Heart left ventricle (tissue), 16 donors: ENCODE measurements around the gene EPOP. TPM values are rescaled to one million over a fixed set of nuclear protein-coding genes. Genes with fewer than 3 reads are reported as not detected.

Experiments
- ATAC-seq, 4 donors: fragments of 200-7000 bp; cut with Tn5 transposase; one replicate each; pipeline ENCODE4 v1.9.1; 2020 to 2022; ENCODE audit warnings: moderate library complexity in 4 of 4, mild to moderate bottlenecking in 3 of 4, moderate number of reproducible peaks in 1 of 4
- DNase-seq, 5 donors: peaks; one replicate each; pipeline ENCODE4 v3.0.0-alpha.2; 2020
- H3K27ac ChIP-seq, 12 donors: fragments of 200-600 bp; sonication (generic) in 4 of 12; one replicate each; pipeline versions ENCODE4 v1.5.0 to v1.8.0; 2016 to 2022; ENCODE audit warnings: mild to moderate bottlenecking in 2 of 12
- H3K27me3 ChIP-seq, 9 donors: fragments of 200-600 bp; sonication (generic) in 2 of 9; one replicate each; pipeline versions ENCODE4 v1.5.1 to v1.8.0; 2016 to 2022; ENCODE audit warnings: mild to moderate bottlenecking in 3 of 9
- H3K36me3 ChIP-seq, 9 donors: fragments of 200-600 bp; sonication (generic) in 2 of 9; one replicate each; pipeline versions ENCODE4 v1.5.0 to v1.8.0; 2018 to 2022; ENCODE audit warnings: mild to moderate bottlenecking in 2 of 9
- H3K4me1 ChIP-seq, 12 donors: fragments of 200-600 bp; sonication (generic) in 4 of 12; one replicate each; pipeline versions ENCODE4 v1.5.0 to v1.8.0; 2016 to 2022; ENCODE audit warnings: mild to moderate bottlenecking in 3 of 12
- H3K4me3 ChIP-seq, 12 donors: fragments of 200-600 bp; sonication (generic) in 4 of 12; one replicate each; pipeline versions ENCODE4 v1.5.0 to v1.8.0; 2017 to 2022; ENCODE audit warnings: mild to moderate bottlenecking in 9 of 12, moderate library complexity in 4 of 12
- H3K9me3 ChIP-seq, 12 donors: fragments of 200-600 bp; sonication (generic) in 4 of 12; one replicate each; pipeline versions ENCODE4 v1.5.0 to v1.8.0; 2016 to 2022; ENCODE audit warnings: mild to moderate bottlenecking in 1 of 12
- CTCF ChIP-seq, 12 donors: fragments of 200-600 bp; sonication (generic) in 4 of 12; IDR thresholded peaks; one replicate each; pipeline versions ENCODE4 v1.5.0 to v1.8.0; 2018 to 2022; ENCODE audit warnings: antibody characterized with exemption in 12 of 12, mild to moderate bottlenecking in 5 of 12
- POLR2A ChIP-seq, 2 donors: fragments of 450-650 bp; IDR thresholded peaks; one replicate each; pipeline ENCODE4 v1.6.1; 2017; ENCODE audit warnings: antibody characterized with exemption in 2 of 2, mild to moderate bottlenecking in 2 of 2, moderate library complexity in 2 of 2
- WGBS, 4 donors: extraction: QIAGEN DNeasy Blood & Tissue Kit in 2 of 4; methylation state at CpG; one replicate each; pipeline versions ENCODE4 v1.1.5 to v1.1.7; 2013 to 2018; 5-methylcytosine and 5-hydroxymethylcytosine counted together
- intact Hi-C, 10 donors: fragments of 100-400 bp; cut with DNase I; formaldehyde crosslinking; loops; one replicate each; pipeline versions ENCODE4 v1.11.1 to v1.14.2; 2022
- polyA plus RNA-seq, 2 donors: library from polyadenylated mRNA; stranded (reverse); fragments of 200-250 nt; gene quantifications; one replicate each; pipeline ENCODE4 v1.2.3, GENCODE V29; 2013
- total RNA-seq, 9 donors: library from RNA; depleted of rRNA in 2 of 9; stranded (reverse); fragments of >200 nt in 2 of 9; fragmentation: NEBNext Ultra II Directional in 3 of 9; extraction: Animal tissue kit (Norgen Biotek cat#: 25700) in 3 of 9; gene quantifications; one replicate each; pipeline versions ENCODE4 v1.1.0 to v1.2.4, GENCODE V29; 2016 to 2023
- donor health status: ischemic (EF 13 %, LVEDD 7.1; RV severe dilation, severe dysfunction).
- donor health status: healthy with polysubstance abuse.
- donor health status: DM: no; HTN: yes; CAD: no.
- donor health status: DM: no; HTN: no; CAD: no.
- donor health status: ischemic (EF 25% LVEDD 6.9; RV normal size, moderate dysfunction).
- donor health status: ischemic (EF 25% LVEDD 5.7; RV mildly dilated, moderate dysfunction).
- donor health status: healthy.
- donor health status: DM: yes; HTN: yes; CAD: no.
- donor health status: ischemic (EF 35%, LVEDD 5.7; RV mildly dilated, moderate dysfunction).
- donor health status: nonischemic (EF 11% LVEDD 7.7; RV severe dilation, severe dysfunction).
- donor health status: DM: yes; HTN: yes; CAD: no.
- donor health status: PGD.
- donor health status: ischemic (EF 29% LVEDD 5.4; RV normal size, mild dysfunction).
- donor health status: nonischemic (EF 23%, LVEDD 6.1; RV moderate dilation, normal function).

Gene EPOP
- total and polyA plus RNA-seq, 11 donors, result 0.25 to 3.1 (median 0.94) TPM

GRCh38 chr17:38698760-38699159 lies 24.0 kb upstream of the EPOP start:
- Histone ChIP-seq H3K9me3 (no peaks in the 10 kb centered on the region), H3K36me3 (no peaks in the 10 kb centered on the region), H3K27me3 (no peaks in the 10 kb centered on the region), H3K27ac (no peak overlapping the region), H3K4me3 (no peak overlapping the region), H3K4me1 (peaks cover 4 to 51% (median 24%) of the 10 kb centered on the region in 12 donors)
- WGBS, 4 donors, result 81 to 91% (median 83%) methylated on average over 5 of the region's 5 CpGs
- DNase-seq (no peak), ATAC-seq (no peak)
- intact Hi-C loops, result no loop called here
- TF ChIP-seq CTCF (IDR thresholded peaks at IDR 0.05) (no peak), POLR2A (IDR thresholded peaks at IDR 0.05) (no peak)

- intact Hi-C loops, result no loop called here
- H3K27me3 ChIP-seq, result no peaks in the 10 kb centered on the region
- no peaks in the 10 kb centered on the region for H3K9me3 ChIP-seq
Measured at GRCh38 chr17:38697061-38697820, 22.5 kb upstream of the EPOP start.

DNA sequence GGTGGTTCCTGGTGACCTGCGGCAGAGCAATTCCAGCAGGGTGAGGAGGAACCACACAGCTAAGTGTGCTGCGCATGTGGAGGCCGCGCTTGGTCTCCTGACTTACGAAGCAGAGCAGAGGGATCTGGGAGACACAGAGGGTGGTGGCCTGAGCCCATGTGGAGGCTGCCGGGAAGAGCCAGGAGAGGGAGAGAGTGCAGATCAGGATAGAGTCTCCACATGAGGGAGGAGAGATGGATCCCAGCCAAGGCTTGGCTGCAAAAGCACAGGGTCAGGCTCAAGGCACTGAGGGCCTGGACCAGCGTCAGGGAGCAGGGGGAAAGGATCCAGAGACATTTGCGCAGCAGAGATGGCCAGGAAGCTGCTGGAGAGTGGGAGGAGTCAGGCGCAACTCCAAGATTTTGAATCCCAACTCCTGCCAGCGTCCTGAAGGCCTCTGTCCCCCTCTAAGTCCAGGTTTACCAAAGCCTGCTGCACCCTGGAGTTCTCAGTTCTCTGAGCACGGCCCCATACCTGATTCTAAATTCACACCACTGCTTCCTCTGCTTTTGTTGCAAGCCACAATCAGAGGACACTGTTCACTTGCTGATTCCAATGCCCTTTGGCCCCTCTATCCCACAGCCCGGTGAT lies 19.1 kb upstream of the EPOP start:
- no peaks in the 10 kb centered on the region for H3K27me3 ChIP-seq
- intact Hi-C loops, result loop anchor here in 5 of 10 donors (2.0 to 5.0 kb wide), 2 partner anchors 17 to 38 kb away; partner anchors contain the start of gene CISD3 (in 5 of the 5)
- peaks cover 0 to 20% (median 15%) of the 10 kb centered on the region in 12 donors for H3K4me1 ChIP-seq
- no peaks in the 10 kb centered on the region for H3K9me3 ChIP-seq
- DNase-seq, result peak; percentile 91 to 96 (median 94)
- H3K36me3 ChIP-seq, result no peaks in the 10 kb centered on the region
- H3K4me3 ChIP-seq, result peak overlapping the region in 3 of 12 donors; percentile 6 to 8 (median 8)
- ATAC-seq, result peak; percentile 97 to 98 (median 98)
- H3K27ac ChIP-seq, result peak overlapping the region; percentile 52 to 89 (median 82)
- TF ChIP-seq CTCF (IDR thresholded peaks at IDR 0.05), result peak in 1 of 12 donors; percentile 27
- TF ChIP-seq POLR2A (IDR thresholded peaks at IDR 0.05), result no peak
- WGBS, 4 donors, result 10 to 26% (median 15%) methylated on average over 12 of the region's 12 CpGs

More at GRCh38 chr17:38697061-38697820, 22.5 kb upstream of the EPOP start:
- no peak for ATAC-seq
- WGBS, 4 donors, result 88 to 99% (median 94%) methylated on average over 4 of the region's 4 CpGs
- Histone ChIP-seq H3K4me1 (peaks cover 4 to 42% (median 23%) of the 10 kb centered on the region in 12 donors), H3K4me3 (no peak overlapping the region), H3K36me3 (no peaks in the 10 kb centered on the region), H3K27ac (no peak overlapping the region)
- TF ChIP-seq CTCF (IDR thresholded peaks at IDR 0.05), result no peak
- no peak for TF ChIP-seq POLR2A (IDR thresholded peaks at IDR 0.05)
- DNase-seq, result no peak

DNA sequence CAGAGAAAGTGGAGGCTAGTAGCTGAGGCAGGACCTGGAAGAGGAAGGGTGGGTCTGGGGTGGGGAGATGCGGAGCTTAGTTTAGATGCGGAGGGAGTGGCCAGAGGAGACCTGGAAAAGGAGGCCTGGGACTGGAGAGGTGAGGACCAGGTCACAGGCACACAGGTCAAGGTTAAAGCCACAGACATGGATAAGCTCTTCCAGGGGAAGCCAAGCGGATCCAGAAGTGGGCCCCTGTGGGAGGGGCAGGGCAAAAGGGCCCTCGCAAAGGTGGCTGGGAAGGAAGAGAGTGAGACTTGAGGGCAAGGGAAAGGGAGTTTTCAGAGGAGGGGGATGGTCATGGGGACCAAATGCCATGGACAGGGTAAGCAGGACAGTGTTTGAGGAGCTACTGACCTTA lies 16.4 kb upstream of the EPOP start:
- ATAC-seq (no peak), DNase-seq (no peak)
- 76 to 84% (median 78%) methylated on average over 4 of the region's 4 CpGs for WGBS, 4 donors
- no peak overlapping the region for H3K4me3 ChIP-seq
- H3K27ac ChIP-seq, result no peak overlapping the region
- TF ChIP-seq POLR2A (IDR thresholded peaks at IDR 0.05) (no peak), CTCF (IDR thresholded peaks at IDR 0.05) (no peak)
- no peaks in the 10 kb centered on the region for H3K27me3 ChIP-seq
- H3K4me1 ChIP-seq, result peaks cover 0 to 20% (median 15%) of the 10 kb centered on the region in 12 donors
- intact Hi-C loops, result loop anchor here in 5 of 10 donors (5.0 kb wide), 1 partner anchor 41 kb away; the partner anchor contains the start of gene CISD3 (in 5 of the 5)
- no peaks in the 10 kb centered on the region for H3K9me3 ChIP-seq
- no peaks in the 10 kb centered on the region for H3K36me3 ChIP-seq
